Fibroblast of lung (primary cell): ENCODE data around the gene FNIP1.

Experiments
- EZH2 ChIP-seq: IDR thresholded peaks from 2 replicates; pipeline ENCODE4 v1.5.1; 2012; ENCODE audit warnings: low read length, control low read depth, mild to moderate bottlenecking; ENCODE audit errors: missing control alignments
- TF ChIP-seq, protein P1 (sequence below), 2 donors: IDR thresholded peaks in 1 of 2; conservative IDR thresholded peaks in 1 of 2; 1 replicate in 1 of 2; 2 replicates in 1 of 2; pipeline ENCODE4 v1.5.1; 2011 to 2012; ENCODE audit warnings: low read length in 2 of 2, control low read depth in 1 of 2, inconsistent platforms in 1 of 2, low read depth in 1 of 2, mild to moderate bottlenecking in 1 of 2

DNA sequence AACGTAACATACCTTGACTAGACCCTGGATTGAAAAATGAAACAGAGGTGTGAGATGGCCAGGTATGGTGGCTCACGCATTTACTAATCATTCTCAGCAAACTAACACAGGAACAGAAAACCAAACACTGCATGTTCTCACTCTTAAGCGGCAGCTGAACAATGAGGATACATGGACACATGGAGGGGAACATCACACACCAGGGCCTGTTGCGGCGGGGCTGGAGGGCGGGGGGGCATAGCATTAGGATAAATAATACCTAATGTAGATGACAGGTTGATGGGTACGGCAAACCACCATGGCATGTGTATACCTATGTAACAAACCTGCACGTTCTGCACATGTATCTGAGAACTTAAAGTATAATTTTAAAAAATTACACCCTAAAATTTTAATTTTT, 177.7 kb downstream of the FNIP1 start:
- TF ChIP-seq, protein P1, sequence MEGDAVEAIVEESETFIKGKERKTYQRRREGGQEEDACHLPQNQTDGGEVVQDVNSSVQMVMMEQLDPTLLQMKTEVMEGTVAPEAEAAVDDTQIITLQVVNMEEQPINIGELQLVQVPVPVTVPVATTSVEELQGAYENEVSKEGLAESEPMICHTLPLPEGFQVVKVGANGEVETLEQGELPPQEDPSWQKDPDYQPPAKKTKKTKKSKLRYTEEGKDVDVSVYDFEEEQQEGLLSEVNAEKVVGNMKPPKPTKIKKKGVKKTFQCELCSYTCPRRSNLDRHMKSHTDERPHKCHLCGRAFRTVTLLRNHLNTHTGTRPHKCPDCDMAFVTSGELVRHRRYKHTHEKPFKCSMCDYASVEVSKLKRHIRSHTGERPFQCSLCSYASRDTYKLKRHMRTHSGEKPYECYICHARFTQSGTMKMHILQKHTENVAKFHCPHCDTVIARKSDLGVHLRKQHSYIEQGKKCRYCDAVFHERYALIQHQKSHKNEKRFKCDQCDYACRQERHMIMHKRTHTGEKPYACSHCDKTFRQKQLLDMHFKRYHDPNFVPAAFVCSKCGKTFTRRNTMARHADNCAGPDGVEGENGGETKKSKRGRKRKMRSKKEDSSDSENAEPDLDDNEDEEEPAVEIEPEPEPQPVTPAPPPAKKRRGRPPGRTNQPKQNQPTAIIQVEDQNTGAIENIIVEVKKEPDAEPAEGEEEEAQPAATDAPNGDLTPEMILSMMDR (conservative IDR thresholded peaks at IDR 0.05 in 1 of 2, IDR thresholded peaks at IDR 0.05 in 1 of 2; ENCODE audit: low read depth in 1 of 2, low read length in 2 of 2), result no peak
- TF ChIP-seq EZH2, result no peak
